ENCODE measurements around the gene CTBP2.

CTBP2 gene

GRCh38 chr10:125033146-125033924 lies 127.0 kb downstream of the CTBP2 start:
- no peak for DNase-seq

GRCh38 chr10:125032474-125033020 lies 127.8 kb downstream of the CTBP2 start:
- no peak for DNase-seq

DNA sequence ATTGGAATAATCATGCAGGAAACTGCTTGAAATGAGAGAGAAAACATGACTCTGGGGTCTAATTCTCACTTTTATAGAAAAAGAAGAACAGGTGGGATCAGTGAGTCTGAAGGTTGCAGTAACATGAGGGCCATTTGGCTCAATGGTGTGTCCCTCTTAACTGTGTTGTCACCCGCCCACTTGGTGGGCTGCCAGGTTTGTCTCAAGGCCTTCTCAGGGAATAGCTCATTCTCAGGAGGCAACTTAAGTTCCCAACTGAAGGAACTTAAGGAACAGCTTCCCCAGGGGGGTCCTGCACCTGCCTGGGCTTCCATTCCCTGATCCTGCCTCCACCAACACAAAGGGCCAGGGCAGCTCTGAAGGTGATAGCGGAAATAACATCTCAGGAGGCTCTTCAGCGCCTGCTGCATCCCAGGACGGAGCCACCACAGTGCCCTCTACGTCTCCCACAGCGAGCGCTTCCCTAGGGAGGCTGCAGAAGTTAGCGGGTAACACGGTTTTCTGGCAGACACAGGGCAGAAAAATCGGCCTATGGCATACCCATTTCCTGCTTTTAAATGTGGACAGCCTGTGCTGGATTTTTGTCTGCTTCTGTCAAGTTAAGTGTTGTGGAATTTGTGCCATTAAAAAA lies 129.7 kb downstream of the CTBP2 start:
- DNase-seq: no peak

DNA sequence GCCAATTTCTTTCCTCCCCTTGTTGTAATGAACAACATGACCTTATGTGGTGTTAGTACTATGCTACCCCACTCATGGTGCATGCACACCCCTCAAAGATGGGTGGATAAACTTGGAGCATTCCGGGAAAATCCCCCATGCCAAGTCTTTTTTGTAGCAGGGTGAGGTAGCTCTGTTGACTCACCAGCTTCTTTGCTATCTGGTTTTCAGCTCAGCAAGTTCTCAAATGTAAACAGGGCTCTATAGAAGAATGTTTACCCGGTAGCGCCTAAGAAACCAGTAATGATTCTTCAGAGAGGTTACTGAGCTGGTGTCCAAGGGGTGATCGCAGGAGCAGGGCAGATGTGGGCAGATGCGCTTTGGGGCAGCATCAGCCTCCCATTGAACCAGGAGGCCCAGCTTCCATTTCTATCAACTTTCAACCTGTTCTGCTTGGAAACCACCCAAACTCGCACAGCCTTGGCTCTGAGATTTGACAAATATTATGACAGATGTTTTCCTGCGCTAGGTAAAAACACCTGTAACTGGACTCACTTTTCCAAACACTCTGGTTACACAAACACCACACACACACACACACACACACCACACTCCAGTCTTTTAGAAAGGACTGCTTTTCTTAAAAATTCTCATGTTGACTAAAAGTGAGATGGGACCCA lies 130.7 kb downstream of the CTBP2 start:
- no peak for DNase-seq

- DNase-seq: no peak
Measured at GRCh38 chr10:125027871-125028869, 132.2 kb downstream of the CTBP2 start.

- no peak for DNase-seq
Measured at GRCh38 chr10:125026974-125027735, 133.2 kb downstream of the CTBP2 start.

- DNase-seq: no peak
Measured at GRCh38 chr10:125026036-125026931, 134.1 kb downstream of the CTBP2 start.

DNA sequence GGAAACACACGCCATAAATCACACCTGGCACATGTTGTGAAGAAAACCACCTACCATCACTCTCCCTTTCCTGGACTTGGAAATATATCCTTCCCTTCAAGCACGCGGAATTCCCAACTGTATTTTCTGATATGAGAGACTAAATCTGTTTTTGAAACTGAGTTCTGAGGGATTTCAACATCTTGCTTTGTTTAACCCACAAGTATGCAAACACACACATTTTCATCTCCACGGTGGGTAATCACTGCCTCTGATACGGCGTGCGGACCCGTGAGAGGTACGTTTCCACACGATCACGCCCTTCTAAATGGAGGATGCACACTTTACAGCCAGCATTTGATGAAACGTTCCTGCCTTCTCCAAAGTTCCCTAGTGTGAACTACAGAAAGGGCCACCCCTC lies 135.0 kb downstream of the CTBP2 start:
- DNase-seq: no peak

DNA sequence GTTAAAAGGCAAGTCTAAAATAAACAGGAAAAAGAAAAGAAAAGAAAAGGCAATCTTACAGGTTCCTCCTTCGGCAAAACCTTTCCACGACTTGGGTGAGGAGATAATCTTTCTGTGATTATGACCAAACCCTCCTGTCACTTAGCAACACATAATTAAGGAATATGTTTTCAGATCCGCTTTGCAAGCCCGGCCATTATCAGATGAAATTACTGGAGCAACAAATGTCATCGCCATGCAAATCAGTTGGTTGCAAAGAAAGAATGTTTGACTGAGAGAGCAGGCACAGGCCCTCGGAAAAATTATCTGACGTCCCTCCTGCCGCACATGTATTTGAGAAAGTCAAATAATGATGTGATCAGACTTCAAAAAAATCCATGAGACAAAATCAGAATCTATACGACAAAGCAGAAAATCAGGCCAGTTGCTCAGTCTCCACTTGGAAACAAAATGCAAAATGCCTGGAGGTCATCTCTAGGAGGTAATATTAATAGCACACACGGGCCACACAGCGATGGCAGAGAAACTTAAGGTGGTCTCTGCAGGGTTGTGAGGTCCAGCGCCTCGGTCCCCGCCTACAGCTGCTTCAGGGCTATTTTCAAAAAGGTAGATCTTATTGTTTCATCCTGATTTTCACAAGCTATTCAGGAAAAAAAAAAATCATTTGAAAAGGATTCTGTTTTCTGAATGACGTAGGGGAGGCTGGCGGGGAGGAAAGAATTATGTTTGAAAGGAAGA lies 135.7 kb downstream of the CTBP2 start:
- DNase-seq: no peak

GRCh38 chr10:125023862-125024496 lies 136.4 kb downstream of the CTBP2 start:
- no peak for DNase-seq

DNA sequence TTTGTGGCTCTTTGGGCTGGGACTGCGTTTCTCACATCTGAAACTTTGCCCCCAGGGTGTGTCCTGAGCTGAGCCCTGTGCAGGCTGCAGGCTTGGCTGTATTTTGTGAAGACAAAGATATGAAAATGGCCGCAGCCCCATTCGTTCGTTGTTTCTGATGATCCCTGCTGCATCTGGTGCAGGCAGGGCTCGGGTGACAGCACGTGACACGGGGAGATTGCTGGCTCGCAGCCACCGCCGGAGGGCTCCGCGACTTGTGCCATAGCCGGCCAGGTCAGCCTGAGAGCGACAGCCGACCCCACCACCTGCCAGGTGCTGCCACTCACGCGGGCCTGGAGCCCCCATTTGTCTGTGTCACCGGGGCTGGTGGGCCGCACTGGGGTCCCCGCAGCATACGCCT lies 137.1 kb downstream of the CTBP2 start:
- DNase-seq: no peak

DNA sequence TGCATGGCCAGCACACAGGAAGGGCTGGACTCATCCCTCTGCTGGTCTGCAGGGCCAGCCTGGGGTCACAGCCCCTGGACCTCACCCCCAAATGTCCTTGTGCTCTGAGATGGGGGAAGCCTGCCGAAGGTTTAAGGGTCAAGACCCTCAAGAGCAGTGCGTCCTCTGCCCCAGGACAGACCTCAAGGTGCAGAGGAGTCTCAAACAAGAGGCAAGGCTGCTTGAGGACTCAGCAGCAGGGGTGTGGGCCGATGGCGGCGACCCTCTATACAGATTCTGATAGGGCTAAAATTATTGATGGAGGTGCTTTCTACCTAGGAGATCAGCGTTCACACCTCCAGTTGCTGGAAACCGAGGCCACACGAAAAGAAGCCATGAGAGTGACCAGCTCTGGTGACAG lies 137.7 kb downstream of the CTBP2 start:
- no peak for DNase-seq

DNA sequence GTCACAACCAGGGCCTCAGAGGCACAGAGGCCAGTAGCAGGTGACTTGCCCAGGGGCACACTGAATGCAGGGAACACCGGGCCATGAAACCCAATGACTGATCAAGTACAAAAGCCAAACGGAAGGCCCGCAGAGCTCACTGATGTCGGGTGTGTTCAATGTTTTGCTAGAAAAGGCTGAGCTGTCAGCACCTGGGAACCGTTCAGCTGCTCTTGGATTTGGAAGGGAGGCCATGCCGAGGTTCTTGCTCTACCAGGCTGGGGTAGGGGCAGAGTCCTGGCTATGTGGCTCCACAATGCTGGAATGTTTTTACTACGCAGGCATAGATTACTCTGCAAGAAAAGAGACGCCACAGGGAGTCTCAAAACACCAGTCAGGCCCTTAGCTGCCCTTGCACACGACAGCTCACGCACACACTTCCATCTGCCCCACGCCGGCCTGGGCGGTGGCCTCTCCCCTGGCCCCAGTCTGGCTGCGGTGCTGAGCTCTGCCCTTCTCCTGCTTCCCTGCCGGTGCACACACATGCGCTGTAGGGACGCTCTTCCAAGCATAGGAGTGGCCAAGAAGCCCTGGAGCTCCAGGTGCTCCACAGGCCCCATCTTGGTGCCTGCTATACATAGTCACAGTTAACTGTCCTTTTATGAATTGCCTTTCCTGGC lies 138.5 kb downstream of the CTBP2 start:
- no peak for DNase-seq

- no peak for DNase-seq
Measured at GRCh38 chr10:125020871-125021270, 139.5 kb downstream of the CTBP2 start.

GRCh38 chr10:125020386-125020785 lies 140.0 kb downstream of the CTBP2 start:
- DNase-seq: no peak

DNA sequence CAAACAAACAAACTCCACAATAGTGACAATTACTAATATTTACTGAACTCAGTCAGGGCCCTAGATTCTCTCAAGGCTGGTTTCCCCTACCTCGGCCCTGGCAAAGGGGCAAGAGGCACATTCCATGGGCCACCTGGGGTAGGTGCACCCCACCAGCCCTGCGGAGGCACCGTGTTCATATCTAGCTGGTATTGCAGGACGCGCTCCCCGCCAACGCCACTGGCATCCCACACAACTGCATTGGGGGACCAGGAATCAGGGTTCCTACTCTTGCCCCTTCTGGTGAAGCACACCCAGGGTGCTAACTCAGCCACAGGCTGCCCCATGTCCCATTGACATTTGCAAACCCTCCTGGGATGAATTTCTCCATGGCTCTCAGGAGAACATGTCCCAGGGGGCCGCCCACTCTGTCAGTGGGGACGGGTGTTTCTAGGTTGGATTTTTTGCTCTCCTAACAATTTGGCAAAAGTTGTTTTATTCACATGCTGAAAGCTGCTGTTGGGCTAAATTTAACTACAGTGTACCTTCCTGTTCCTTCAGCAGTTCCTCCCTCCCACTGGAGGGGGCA lies 141.7 kb downstream of the CTBP2 start:
- DNase-seq: no peak

DNA sequence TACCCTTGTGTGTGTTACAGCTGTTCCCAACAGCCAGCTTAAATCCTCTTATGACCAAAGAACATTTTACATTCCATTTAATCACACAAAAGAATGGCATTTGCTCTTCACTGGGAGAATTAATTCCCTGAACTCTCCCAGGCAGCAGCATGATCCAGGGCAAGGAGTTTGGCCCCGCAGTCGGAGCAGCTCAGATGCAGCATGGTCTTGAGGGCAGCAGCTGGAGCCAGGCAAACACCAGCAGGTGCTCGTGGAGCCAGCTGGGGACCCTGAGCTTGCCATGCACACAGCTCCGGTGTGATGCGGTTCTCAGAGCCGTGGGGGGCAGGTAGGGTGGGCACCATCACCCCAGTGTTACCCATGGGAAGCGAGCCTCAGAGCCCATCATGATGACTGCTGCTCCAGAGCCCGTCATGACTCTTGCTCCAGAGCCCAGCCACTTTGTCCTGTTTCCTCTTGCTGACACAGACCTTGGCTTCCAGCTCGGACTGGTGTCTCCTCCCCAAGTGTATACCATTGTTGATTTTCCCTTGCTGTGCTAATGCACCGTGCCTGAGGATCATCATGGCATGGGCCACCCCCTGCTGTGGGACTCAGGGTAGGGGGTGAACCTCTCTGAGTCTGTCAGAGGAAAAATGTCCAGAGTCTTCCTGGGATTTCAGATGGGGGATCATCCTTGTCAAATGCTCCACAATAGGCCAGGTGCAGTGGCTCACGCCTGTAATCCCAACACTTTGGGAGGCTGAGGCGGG lies 142.6 kb downstream of the CTBP2 start:
- DNase-seq: no peak
